Fibroblast of lung (primary cell): ENCODE results near the gene SMAD2.

Experiments used
- EZH2 ChIP-seq: IDR thresholded peaks from 2 replicates; pipeline ENCODE4 v1.5.1; 2012; ENCODE audit warnings: low read length, control low read depth, mild to moderate bottlenecking; ENCODE audit errors: missing control alignments
- TF ChIP-seq, protein P1 (sequence below), 2 donors: IDR thresholded peaks in 1 of 2; conservative IDR thresholded peaks in 1 of 2; 1 replicate in 1 of 2; 2 replicates in 1 of 2; pipeline ENCODE4 v1.5.1; 2011 to 2012; ENCODE audit warnings: low read length in 2 of 2, control low read depth in 1 of 2, inconsistent platforms in 1 of 2, low read depth in 1 of 2, mild to moderate bottlenecking in 1 of 2

DNA sequence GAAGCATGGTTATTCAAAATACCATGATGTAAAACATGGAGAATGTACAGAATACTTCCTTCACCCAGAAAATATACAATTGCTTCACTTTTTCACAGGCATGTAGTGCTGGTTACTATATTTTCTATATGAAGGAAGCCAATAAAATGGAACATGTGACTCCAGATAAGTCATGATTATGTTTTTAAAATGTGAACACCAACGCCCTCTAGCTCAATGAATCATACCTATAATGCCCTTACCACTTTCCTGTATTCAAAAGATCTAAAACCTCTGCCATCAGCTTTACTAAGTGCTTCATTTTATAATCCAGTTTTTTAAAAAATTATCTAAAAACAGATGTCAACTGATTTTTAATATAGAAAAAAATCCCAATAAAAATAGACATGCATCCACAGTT, 59.9 kb downstream of the SMAD2 start:
- TF ChIP-seq, protein P1, sequence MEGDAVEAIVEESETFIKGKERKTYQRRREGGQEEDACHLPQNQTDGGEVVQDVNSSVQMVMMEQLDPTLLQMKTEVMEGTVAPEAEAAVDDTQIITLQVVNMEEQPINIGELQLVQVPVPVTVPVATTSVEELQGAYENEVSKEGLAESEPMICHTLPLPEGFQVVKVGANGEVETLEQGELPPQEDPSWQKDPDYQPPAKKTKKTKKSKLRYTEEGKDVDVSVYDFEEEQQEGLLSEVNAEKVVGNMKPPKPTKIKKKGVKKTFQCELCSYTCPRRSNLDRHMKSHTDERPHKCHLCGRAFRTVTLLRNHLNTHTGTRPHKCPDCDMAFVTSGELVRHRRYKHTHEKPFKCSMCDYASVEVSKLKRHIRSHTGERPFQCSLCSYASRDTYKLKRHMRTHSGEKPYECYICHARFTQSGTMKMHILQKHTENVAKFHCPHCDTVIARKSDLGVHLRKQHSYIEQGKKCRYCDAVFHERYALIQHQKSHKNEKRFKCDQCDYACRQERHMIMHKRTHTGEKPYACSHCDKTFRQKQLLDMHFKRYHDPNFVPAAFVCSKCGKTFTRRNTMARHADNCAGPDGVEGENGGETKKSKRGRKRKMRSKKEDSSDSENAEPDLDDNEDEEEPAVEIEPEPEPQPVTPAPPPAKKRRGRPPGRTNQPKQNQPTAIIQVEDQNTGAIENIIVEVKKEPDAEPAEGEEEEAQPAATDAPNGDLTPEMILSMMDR (conservative IDR thresholded peaks at IDR 0.05 in 1 of 2, IDR thresholded peaks at IDR 0.05 in 1 of 2; ENCODE audit: low read depth in 1 of 2, low read length in 2 of 2): no peak
- TF ChIP-seq EZH2: no peak
